ENCODE results near the gene C11orf58.

The C11orf58 gene

GRCh38 chr11:16749092-16749491, 10.6 kb downstream of the C11orf58 start:
- no peak for TF ChIP-seq CTCF (IDR thresholded peaks at IDR 0.05; ENCODE audit: control insufficient read depth, extremely low read depth, insufficient read depth)
- no peak overlapping the region for H3K4me3 ChIP-seq (ENCODE audit: low read depth, low read length)
- DNase-seq (ENCODE audit: low read depth): no peak

- DNase-seq (ENCODE audit: low read depth): no peak
Observed at GRCh38 chr11:16749666-16750065, 11.2 kb downstream of the C11orf58 start.

GRCh38 chr11:16750417-16750816, 12.0 kb downstream of the C11orf58 start:
- DNase-seq (ENCODE audit: low read depth): no peak
- no peak overlapping the region for H3K4me3 ChIP-seq (ENCODE audit: low read depth, low read length)
- no peak for TF ChIP-seq CTCF (IDR thresholded peaks at IDR 0.05; ENCODE audit: control insufficient read depth, extremely low read depth, insufficient read depth)

More at GRCh38 chr11:16749666-16750065, 11.2 kb downstream of the C11orf58 start:
- TF ChIP-seq CTCF (IDR thresholded peaks at IDR 0.05; ENCODE audit: control insufficient read depth, extremely low read depth, insufficient read depth): no peak
- no peak overlapping the region for H3K4me3 ChIP-seq (ENCODE audit: low read depth, low read length)

GRCh38 chr11:16758382-16759024, 20.1 kb downstream of the C11orf58 start:
- no peak for DNase-seq (ENCODE audit: low read depth)
- no peak overlapping the region for H3K4me3 ChIP-seq (ENCODE audit: low read depth, low read length)
- no peak for TF ChIP-seq CTCF (IDR thresholded peaks at IDR 0.05; ENCODE audit: control insufficient read depth, extremely low read depth, insufficient read depth)

GRCh38 chr11:16759857-16760508, 21.5 kb downstream of the C11orf58 start:
- no peak for DNase-seq (ENCODE audit: low read depth)
- no peak for TF ChIP-seq CTCF (IDR thresholded peaks at IDR 0.05; ENCODE audit: control insufficient read depth, extremely low read depth, insufficient read depth)

GRCh38 chr11:16763746-16764145, 25.3 kb downstream of the C11orf58 start:
- no peak overlapping the region for H3K4me3 ChIP-seq (ENCODE audit: low read depth, low read length)
- no peak for TF ChIP-seq CTCF (IDR thresholded peaks at IDR 0.05; ENCODE audit: control insufficient read depth, extremely low read depth, insufficient read depth)
- DNase-seq (ENCODE audit: low read depth): no peak

More at GRCh38 chr11:16759857-16760508, 21.5 kb downstream of the C11orf58 start:
- no peak overlapping the region for H3K4me3 ChIP-seq (ENCODE audit: low read depth, low read length)

Measured in LNCaP clone FGC (cell line).